NB4 (cell line): Measurements from ENCODE around the gene CCS.

Experiments used
- CTCF ChIP-seq: IDR thresholded peaks from one replicate; pipeline ENCODE4 v1.5.1; 2012; ENCODE audit warnings: low read depth, low read length
- MAX ChIP-seq: IDR thresholded peaks from 2 replicates; pipeline ENCODE4 v1.6.1; 2011; ENCODE audit warnings: low read depth, low read length

- TF ChIP-seq CTCF (no peak), MAX (no peak)
Observed at GRCh38 chr11:66580803-66581202, 12.2 kb upstream of the CCS start.
